ENCODE data around the gene SNX6. TPM values are rescaled to one million over a fixed set of nuclear protein-coding genes. Genes with fewer than 3 reads are reported as not detected.

The SNX6 gene
- total RNA-seq, 4 donors from 2014 or later: 80.8 to 154 (median 98.6) TPM

DNA sequence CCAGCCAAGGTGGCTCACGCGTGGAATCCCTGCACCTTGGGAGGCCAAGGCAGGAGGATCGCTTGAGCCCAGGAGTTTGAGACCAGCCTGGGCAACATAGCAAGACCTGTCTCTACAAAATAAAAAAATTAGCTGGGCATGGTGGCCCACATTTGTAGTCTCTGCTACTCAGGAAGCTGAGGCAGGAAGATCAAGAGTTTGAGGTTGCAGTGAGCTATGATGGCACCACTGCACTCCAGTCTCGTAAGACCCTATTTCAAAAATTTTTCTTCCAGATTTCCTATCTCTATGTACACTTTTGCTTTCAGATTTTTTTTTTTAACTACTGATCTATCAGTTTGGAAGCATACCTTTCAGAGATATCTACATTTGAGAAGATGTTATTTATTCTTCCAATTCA lies 15.3 kb downstream of the SNX6 start:
- no peak overlapping the region for H3K4me3 ChIP-seq (replicated peaks in 1 of 3)
- WGBS, 2 donors: 97 to 98% methylated on average over 4 of the region's 4 CpGs
- H3K27ac ChIP-seq: no peak overlapping the region
- no peak for DNase-seq
- intact Hi-C loops (cut with DNase I): no loop called here
- TF ChIP-seq POLR2A (IDR thresholded peaks at IDR 0.05): no peak
- TF ChIP-seq, protein P1, sequence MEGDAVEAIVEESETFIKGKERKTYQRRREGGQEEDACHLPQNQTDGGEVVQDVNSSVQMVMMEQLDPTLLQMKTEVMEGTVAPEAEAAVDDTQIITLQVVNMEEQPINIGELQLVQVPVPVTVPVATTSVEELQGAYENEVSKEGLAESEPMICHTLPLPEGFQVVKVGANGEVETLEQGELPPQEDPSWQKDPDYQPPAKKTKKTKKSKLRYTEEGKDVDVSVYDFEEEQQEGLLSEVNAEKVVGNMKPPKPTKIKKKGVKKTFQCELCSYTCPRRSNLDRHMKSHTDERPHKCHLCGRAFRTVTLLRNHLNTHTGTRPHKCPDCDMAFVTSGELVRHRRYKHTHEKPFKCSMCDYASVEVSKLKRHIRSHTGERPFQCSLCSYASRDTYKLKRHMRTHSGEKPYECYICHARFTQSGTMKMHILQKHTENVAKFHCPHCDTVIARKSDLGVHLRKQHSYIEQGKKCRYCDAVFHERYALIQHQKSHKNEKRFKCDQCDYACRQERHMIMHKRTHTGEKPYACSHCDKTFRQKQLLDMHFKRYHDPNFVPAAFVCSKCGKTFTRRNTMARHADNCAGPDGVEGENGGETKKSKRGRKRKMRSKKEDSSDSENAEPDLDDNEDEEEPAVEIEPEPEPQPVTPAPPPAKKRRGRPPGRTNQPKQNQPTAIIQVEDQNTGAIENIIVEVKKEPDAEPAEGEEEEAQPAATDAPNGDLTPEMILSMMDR (IDR thresholded peaks at IDR 0.05): no peak
- H3K4me1 ChIP-seq: no peaks in the 10 kb centered on the region
- no peaks in the 10 kb centered on the region for H3K9me3 ChIP-seq
- no peaks in the 10 kb centered on the region for H3K27me3 ChIP-seq
- H3K36me3 ChIP-seq: peaks cover 0 to 5% of the 10 kb centered on the region in 2 donors

GRCh38 chr14:34610101-34610500 lies 19.8 kb downstream of the SNX6 start:
- peaks cover 18 to 32% of the 10 kb centered on the region in 2 donors for H3K36me3 ChIP-seq
- WGBS, 2 donors: 81 to 82% methylated on average over 3 of the region's 3 CpGs
- intact Hi-C loops (cut with DNase I): no loop called here

GRCh38 chr14:34605461-34605860 lies 24.5 kb downstream of the SNX6 start:
- Histone ChIP-seq H3K4me1 (no peaks in the 10 kb centered on the region), H3K36me3 (peaks cover 61 to 69% of the 10 kb centered on the region in 2 donors), H3K9me3 (no peaks in the 10 kb centered on the region), H3K4me3 (replicated peaks in 1 of 3) (no peak overlapping the region), H3K27ac (no peak overlapping the region), H3K27me3 (no peaks in the 10 kb centered on the region)
- TF ChIP-seq POLR2A (IDR thresholded peaks at IDR 0.05): no peak
- TF ChIP-seq, protein P1 (IDR thresholded peaks at IDR 0.05): no peak
- intact Hi-C loops (cut with DNase I): no loop called here
- 95 to 97% methylated on average over 2 of the region's 2 CpGs for WGBS, 2 donors
- no peak for DNase-seq

More at GRCh38 chr14:34610101-34610500, 19.8 kb downstream of the SNX6 start:
- TF ChIP-seq, protein P1 (IDR thresholded peaks at IDR 0.05): no peak
- TF ChIP-seq POLR2A (IDR thresholded peaks at IDR 0.05): no peak
- no peaks in the 10 kb centered on the region for H3K4me1 ChIP-seq
- H3K9me3 ChIP-seq: no peaks in the 10 kb centered on the region
- no peak overlapping the region for H3K4me3 ChIP-seq (replicated peaks in 1 of 3)
- H3K27ac ChIP-seq: no peak overlapping the region
- H3K27me3 ChIP-seq: no peaks in the 10 kb centered on the region
- no peak for DNase-seq

DNA sequence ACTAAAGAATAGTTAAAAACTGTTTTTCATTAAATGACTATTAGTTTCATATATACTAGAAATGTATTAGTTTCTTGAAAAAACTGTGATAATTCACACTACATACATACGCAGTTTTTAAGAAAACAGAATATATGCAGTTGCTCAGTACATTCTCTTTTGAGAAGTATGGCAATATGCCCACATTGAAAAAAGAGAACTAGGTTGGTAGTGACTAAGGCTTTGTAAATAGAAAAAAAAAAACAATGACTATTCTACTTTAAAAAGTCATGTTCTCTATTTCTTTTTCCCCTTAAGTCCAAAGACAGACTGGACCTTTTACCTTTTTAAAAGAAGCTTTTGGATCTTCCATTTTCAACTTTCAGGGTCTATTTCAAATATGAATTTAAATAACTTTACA lies 25.0 kb downstream of the SNX6 start:
- Histone ChIP-seq H3K4me3 (replicated peaks in 1 of 3) (no peak overlapping the region), H3K36me3 (peaks cover 65 to 74% of the 10 kb centered on the region in 2 donors), H3K27ac (no peak overlapping the region), H3K9me3 (no peaks in the 10 kb centered on the region), H3K4me1 (no peaks in the 10 kb centered on the region), H3K27me3 (no peaks in the 10 kb centered on the region)
- 92 to 97% methylated on average over 1 of the region's 1 CpG for WGBS, 2 donors
- intact Hi-C loops (cut with DNase I): no loop called here
- TF ChIP-seq, protein P1 (IDR thresholded peaks at IDR 0.05): no peak
- no peak for TF ChIP-seq POLR2A (IDR thresholded peaks at IDR 0.05)
- DNase-seq: no peak

GRCh38 chr14:34596891-34597290 lies 33.1 kb downstream of the SNX6 start:
- TF ChIP-seq, protein P1 (IDR thresholded peaks at IDR 0.05): no peak
- no peak for TF ChIP-seq POLR2A (IDR thresholded peaks at IDR 0.05)
- H3K27me3 ChIP-seq: no peaks in the 10 kb centered on the region
- 84 to 87% methylated on average over 3 of the region's 3 CpGs for WGBS, 2 donors
- H3K27ac ChIP-seq: no peak overlapping the region
- H3K36me3 ChIP-seq: peaks cover 46 to 85% of the 10 kb centered on the region in 2 donors
- DNase-seq: no peak
- no peak overlapping the region for H3K4me3 ChIP-seq (replicated peaks in 1 of 3)
- intact Hi-C loops (cut with DNase I): no loop called here
- H3K4me1 ChIP-seq: peaks cover 0 to 3% of the 10 kb centered on the region in 2 donors
- H3K9me3 ChIP-seq: no peaks in the 10 kb centered on the region
